Caki2 (cell line): Measurements from ENCODE around the gene MED14. TPM values are rescaled to one million over a fixed set of nuclear protein-coding genes. Genes with fewer than 3 reads are reported as not detected.

Experiments
- DNase-seq: peaks from one replicate; pipeline ENCODE4 v3.0.0-alpha.2; 2015; ENCODE audit warnings: low read depth
- in situ Hi-C: cut with HindIII; loops from 2 replicates; pipeline ENCODE4 v1.10.0; 2016; ENCODE audit warnings: low sequenced_read_pairs, low pct_unique_long_range_greater_than_20kb, mixed read lengths
- total RNA-seq: library from RNA; depleted of rRNA; stranded (reverse); fragments of >200 nt; shearing (Covaris generic); gene quantifications from 2 replicates; pipeline ENCODE4 v1.2.3, GENCODE V29; 2014; ENCODE audit warnings: low replicate concordance

The MED14 gene
- total RNA-seq, 1 experiment from 2014 or later: 4.8 TPM

DNA sequence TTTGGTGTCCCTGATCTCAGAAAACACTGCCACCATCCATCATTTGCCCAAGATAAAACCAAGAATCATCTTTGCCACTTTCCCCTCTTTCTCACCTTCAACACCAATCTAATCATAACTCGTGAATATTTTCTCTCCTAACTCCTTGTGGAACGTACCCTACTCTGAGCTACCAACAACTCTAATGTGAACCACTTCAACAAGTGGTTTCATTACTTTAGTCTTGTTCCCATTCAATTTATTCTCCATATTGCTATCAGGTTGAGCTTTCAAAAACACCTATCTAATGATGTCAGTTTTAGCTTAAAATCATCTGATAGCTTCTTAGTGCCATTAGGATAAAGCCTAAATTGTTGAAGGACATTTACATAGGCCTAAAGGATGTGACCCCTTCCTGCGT is 48.2 kb downstream of the MED14 start:
- in situ Hi-C loops: no loop called here
- DNase-seq: no peak

DNA sequence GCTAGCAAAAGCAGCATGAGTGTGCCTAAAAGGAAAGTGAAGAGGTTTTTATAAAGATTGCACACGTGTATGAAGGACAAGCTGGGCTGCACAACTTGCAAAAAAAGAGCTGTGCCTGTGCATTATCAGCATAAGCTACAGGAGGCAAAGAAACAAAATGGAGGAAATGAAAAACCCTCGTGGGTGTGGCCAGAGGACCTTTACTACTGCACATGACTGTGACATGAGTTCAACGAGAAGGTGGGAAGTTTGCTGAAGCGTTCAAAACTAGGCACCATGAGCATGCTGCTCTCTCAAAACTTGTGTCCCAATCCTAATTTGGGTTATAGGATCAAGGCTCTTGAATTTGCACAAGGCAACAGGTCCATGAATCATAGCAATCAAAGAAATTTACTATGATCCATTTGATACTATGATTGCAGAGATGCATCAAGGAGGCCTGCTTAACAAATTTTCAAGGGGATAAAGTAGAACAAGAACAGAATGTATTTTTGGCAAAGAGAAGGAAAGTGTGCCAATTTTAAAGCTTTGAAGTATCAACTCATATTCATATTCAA is 49.9 kb downstream of the MED14 start:
- in situ Hi-C loops: no loop called here
- DNase-seq: no peak

DNA sequence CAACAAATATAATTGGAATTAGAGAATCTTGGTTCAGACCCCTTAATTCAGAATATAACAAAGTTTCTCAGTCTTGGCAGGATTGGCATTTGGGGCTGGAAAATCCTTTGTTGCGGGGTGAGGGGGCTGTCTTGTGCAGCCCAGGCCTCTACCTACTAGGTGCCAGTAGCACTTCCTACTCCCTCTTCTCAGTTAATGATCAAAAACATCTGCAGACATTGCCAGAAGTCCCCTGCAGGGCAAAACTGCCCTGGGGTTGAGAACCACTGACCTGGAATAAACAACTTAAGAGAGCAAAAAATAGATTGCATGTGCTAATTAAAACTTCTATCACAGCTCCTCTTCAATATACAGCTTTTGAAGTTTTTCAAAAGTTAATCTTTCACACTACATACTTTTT is 51.2 kb downstream of the MED14 start:
- no peak for DNase-seq
- in situ Hi-C loops: no loop called here

DNA sequence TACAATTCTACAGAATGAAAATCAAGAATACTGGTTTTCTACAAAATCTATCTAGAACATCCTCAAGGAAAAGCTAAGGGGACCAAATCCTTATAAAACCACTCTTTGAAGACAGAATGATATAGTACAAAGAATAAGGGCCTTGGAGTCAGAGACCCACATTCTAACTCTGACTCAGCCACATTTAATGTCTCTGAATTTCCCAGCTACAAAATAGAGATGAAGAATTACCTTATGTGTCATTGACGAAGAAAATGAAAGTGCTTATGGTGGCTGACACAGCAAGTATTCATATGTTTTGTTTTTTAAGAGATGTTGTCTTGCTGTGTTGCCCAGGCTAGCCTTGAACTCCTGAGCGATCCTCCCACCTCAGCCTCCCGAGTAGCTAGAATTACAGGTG is 52.1 kb downstream of the MED14 start:
- DNase-seq: no peak
- in situ Hi-C loops: no loop called here

DNA sequence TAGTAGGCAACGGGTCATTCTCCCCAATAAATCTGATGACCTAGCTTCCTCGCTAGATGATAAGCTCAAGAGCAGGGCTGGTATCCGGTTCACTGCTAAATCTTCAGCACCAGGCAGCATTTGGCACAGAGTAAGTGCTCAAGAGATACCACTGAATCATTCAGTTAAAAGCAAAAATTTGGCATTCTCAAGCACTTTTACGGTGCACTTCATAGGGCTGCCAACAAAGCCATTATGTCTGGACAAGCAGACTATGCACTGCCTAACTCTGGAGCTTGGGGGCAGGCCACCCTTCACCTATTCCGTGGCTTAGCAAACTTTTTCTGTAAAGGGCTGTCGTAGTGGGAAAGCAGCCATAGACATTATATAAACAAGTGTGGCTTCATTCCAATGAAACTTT is 64.2 kb downstream of the MED14 start:
- in situ Hi-C loops: no loop called here
- DNase-seq: no peak

DNA sequence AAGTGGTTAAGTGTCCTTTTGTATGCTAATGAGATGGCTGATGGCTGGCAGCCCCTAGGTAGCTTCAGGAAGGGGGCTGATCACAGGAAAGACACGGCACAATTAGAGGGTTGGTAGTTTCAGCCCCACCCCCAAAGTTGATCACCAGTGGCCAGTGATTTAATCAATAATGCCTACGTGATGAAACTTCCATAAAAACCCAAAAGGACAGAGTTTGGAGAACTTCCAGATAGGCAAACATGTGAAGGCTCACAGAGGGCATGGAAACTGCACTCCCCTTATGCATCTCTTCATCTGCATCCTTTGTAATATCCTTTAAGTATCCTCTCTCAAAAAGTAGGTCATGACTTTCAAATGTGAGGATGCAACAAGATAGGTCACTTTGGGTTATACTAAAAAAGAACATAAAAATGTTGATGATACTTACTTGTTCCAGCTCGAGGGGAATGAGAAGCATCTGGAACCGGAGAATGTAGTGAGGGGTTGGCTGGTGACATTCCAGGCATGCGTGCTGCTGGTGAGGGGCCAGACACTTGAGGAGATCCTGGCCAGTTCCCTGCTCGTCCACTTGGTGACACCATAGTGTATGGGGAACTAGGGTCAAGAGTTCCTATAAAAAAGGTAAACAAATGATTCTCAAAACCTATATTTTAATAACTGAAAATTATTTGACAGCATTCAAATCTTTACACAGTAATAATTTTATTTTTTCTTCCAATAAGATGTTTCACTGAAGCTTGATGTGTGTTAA is 71.3 kb downstream of the MED14 start:
- in situ Hi-C loops: no loop called here
- DNase-seq: no peak

DNA sequence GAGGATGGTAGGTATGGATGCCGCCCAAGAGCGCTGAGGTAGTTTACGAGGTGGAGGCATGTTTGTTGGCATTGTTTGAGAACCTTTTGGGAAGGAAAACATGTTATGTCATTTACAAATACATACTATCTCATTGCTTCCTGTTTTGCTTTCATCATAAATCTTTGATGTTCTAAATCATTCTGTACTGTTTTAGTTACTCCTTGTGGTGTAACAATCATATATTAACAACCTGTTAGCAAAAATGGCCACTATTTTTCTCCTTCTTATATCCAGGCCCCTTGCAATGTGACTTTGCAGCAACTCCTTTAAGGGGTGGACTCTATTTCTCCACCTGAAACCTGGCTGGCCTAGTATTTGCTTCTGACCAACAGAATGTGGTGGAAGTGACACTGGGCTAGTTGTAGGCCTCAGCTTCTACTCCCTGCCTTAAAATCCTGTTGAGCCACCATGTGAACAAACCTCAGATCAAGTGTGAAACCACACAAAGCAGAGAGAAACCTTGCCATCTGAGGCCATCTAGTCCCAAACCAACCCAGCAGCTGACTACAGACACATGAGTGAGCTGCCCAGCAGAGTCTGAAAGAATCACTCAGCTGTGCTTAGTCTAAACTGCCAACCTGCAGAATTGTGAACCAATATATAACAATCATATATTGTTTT is 72.1 kb downstream of the MED14 start:
- in situ Hi-C loops: no loop called here
- no peak for DNase-seq

DNA sequence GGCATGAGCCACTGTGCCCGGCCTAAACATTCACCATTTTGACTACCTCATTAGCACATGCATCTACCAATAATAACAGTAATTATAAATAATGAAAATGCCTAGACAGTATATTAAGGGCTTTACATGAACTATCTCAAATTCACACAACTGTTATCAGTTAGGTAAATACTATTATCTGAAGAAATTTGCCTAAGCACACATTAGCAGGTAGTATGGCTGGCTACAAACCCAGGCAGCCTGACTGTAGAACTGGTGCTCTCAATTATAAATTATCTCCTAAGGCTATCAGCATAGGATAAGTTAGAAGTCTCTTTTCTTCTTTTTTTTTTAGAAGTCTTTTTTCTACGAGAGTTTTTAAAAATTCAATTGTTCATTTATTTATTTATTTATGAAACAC is 73.9 kb downstream of the MED14 start:
- in situ Hi-C loops: no loop called here
- no peak for DNase-seq

DNA sequence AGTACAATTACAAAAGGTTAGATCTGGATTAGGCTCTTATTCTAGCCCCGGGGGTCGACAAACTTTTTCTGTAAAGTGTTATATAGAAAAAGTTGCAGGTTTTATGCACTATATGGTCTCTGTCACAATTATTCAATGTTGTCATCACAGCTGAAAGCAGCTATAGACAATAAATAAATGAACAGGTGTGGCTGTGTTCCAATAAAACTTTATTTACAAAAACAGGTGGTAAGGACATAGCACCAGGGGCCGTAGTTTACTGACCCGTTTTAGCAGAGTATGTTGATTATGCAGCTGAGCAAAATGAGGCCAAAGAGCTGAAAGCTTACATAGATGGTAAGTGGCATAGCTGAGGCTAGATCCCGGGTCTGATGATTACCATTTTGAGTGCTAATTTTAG is 75.0 kb downstream of the MED14 start:
- no peak for DNase-seq
- in situ Hi-C loops: no loop called here

DNA sequence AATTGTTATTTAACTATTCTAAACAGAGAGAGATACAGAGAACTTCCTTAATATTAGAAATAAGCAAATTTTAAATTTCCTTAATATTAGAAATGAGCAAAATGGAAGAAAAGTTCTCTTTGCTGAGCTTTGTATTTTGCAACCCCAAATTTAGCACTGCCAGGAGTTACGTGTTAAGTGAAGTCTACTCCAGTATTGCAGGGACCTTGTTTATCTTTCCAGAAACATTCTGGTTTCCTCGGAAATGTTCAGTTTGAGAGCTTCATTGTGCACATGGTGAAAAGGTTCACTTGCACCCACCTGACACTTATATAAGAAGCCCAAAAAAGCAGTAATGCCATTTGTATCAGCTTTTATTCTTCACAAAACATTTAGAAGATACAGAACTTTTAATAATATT is 81.8 kb downstream of the MED14 start:
- in situ Hi-C loops: no loop called here
- DNase-seq: no peak

DNA sequence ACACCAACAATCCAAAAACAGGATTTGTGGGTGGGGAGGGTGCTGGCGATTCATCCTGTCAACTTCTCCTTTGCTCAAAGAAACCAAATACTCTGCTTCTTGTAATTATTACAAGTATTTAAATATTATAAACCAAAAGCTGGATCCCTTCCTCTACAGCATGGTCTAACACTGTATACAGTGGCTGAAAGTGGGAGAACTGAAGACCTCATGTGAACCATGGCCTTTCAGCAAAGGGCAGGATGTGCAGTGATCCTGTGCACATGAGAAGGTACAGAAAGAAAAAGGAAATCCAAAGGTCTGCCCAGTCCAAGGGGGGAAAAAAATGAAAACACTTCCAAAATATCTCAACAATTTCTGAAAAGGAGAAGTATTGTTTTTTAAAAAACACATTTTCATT is 82.7 kb downstream of the MED14 start:
- in situ Hi-C loops: no loop called here
- DNase-seq: no peak

DNA sequence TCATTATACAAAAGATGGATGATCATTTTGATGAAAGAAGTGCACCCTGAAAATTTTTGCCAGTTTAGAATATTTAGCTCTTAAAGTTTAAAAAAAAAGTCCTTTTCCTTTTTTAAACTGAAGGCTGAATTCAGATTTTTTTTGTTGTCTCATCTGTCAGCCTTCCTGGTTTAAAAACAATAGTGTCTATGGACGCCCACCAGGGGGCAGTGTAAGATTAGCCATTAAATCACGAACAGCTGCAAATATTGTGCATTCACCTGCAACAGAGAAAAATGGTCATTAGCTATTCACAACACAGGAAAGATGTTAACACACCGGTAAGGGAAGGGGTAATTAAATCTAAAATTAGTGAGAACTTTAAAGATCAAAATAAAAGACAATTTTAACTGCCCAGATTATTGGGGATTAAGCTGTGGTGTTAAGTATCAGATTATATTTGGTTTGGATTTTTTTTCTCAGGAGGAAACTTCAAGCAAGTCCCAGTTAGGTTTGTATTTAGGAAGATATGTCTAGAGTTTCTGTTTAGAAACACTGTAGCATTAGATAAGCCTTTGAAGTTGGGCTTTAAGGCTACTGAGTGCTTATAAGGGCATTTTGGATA is 83.6 kb downstream of the MED14 start:
- peak; percentile 34 for DNase-seq
- in situ Hi-C loops: no loop called here

DNA sequence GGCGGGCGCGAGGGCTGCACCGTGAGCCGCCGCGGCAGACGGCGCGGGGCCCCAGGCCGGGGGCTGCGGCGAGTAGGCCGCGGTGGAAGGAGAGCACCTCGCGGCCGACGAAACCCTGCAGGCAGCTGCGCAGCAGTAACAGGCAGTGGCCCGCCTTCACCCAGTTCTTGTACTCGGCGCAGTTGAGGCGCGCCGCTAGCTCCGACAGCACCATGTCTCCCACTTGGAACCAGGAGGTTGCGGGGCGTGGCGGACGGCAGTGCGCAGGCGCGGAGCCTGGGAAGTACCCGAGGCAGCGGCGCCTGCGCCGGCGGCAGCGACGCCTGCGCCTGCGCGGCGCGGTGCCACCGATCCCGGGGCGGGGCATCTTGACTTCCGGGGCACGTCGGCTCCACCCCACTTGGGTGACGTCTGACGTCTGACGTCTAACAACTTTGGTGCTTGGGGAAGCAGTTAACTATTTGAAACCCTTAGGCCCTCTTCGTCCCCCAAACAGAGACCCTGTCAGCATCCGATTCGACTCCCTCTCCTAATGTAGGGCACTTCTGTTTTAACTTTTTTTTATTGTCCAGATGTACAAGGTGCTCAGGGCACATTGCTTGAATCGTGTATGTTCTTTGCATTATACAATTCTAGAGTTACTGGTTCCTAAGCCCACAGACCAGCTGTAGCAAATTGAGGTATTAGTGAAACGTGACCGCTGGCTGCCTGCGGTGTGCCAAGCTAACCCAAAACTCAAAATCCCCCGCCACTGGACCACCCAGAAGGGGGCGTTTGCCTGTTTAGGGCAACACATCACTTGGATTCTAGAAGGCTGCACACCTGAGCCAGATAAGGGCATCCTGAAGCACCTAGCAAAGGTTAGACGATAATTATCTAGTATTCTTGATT is 87.8 kb downstream of the MED14 start, which contains the start of gene CXorf38:
TSS of gene CXorf38 (minus strand) at position 255 of the 891 bp plus-strand sequence. CDS start at position 214, 41 bp downstream.
- in situ Hi-C loops: no loop called here
- DNase-seq: peak; percentile 85

DNA sequence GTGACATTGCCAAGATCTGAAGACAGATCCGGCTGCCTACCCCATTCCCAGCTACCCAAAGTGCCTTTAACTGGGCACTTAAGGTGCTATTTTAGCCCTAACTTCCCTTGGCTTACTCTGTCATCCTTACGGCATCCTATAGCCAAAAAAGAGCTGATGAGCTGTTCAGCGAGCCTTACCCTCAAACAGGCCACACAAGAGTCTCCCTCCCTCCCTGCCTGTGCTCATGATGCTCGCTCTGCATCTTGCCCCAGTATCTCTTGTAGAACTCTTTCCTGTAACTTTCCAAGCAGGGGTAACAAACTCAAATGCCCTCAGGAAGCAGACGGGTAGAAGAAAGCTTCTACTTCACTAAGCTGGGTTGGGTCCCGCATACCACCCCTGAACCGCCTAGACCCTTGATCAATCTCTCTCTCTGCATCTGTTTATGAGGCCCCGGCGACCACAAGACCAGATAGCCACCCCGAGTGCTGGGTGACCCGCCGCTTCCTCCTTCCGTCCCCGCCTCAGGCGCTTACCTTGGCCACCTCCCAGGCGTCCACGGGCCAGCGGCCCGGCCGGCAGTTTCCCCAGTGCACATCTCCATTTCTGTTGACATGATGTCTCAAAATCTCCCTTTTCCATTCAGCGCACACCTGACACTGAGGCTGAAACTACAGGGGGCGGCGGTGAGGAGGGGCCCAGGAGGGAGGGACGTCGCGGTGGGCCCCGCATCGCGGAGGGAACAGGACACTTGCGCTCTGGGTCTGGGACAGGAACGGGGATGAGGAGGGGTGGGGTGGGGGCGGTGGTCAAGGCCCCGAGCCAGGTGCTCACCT is 88.6 kb downstream of the MED14 start:
- peak; percentile 17 for DNase-seq
- in situ Hi-C loops: no loop called here

DNA sequence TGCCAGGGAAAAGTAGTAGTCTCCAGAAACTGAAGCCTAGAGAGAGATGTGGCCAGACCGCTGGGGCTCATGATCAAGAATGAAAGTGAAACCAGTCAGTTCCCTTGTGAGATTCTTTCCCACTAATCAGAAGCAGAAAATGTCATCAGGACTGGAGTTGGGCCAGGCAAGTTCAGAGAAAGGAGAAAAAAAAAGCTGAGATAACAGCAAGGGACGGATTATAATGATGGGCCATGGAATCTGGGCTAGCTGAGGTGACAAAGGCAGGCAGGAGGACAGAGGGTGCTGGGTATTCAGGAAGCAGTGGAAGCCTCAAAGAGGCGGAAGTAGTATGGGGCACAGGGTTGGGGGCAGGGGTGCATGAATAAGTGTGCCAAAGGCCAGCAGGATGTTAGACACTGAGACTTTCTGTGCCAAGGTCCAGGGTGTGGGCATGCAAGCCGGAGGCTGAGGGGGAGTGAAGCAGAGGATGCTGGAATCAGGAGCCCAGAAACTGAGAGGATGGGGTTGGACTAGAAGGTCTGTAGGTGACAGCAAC is 90.5 kb downstream of the MED14 start:
- in situ Hi-C loops: no loop called here
- peak; percentile 73 for DNase-seq

DNA sequence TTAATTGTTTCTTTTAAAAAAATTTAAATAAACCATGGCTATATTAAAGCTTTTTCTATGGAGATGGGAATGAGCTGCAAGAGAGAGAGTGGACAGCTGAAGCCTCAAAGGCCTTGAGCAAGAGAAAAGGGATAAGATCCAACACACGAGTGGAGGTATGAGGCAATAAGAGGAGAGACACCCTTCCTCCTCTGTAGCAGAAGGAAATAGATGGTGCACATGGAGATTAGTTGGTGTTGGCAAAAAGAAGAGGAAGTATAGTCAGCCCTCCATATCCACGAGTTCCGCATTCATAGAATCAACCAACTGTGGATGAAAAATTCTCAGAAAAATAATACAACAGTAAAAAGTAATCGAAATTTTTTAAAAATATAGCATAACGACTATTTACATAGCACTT is 91.2 kb downstream of the MED14 start:
- peak; percentile 20 for DNase-seq
- in situ Hi-C loops: no loop called here

DNA sequence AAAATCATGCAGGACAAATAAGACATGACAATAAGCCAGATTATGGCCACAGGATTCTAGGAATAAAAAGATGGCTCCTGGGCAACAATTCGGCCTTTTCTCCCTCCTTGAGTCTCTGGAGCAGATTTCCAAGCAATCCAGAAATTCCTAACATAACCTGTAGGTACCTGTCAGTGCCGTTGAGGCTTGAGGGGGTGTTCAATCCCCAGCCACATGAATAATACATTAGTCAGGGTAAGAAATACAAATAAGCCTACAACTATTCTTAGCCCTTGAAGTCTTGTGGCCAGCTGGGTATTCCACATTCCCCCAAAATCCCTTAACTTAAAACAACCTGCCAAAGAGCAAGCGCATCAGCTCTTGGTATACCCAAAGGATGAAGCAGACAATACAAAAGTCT is 97.7 kb downstream of the MED14 start:
- in situ Hi-C loops: no loop called here
- no peak for DNase-seq
